Gastrocnemius medialis (tissue), 4 donors: ENCODE results near the gene TCF12.

ENCODE experiments used
- CTCF ChIP-seq, 5 experiments: fragments of 450-650 bp in 3 of 5; fragments of 200-600 bp in 2 of 5; sonication (generic) in 2 of 5; IDR thresholded peaks in 4 of 5; conservative IDR thresholded peaks in 1 of 5; 1 replicate in 4 of 5; 2 replicates in 1 of 5; pipeline ENCODE4 v1.5.1; 2016 to 2019; ENCODE audit warnings: antibody characterized with exemption in 5 of 5, mild to moderate bottlenecking in 3 of 5, moderate library complexity in 3 of 5
- POLR2A ChIP-seq, 2 donors: fragments of 450-650 bp; IDR thresholded peaks; one replicate each; pipeline ENCODE4 v1.6.1; 2017; ENCODE audit warnings: antibody characterized with exemption in 2 of 2, mild to moderate bottlenecking in 2 of 2, moderate library complexity in 2 of 2

GRCh38 chr15:57290187-57290586 is 371.7 kb downstream of the TCF12 start:
- TF ChIP-seq POLR2A (IDR thresholded peaks at IDR 0.05), result no peak
- no peak for TF ChIP-seq CTCF (IDR thresholded peaks at IDR 0.05 in 4 of 5, conservative IDR thresholded peaks at IDR 0.05 in 1 of 5)
